IPS DF 6.9 (cell line): Measurements from ENCODE around the gene SIGLEC8.
"Not testable (repeated sequence)": the region's sequence is repeated elsewhere in the genome, so short reads cannot be mapped to it uniquely, and the experiment has no call there.

Experiments used
- DNase-seq: peaks from one replicate; pipeline ENCODE4 v3.0.0-alpha.2; 2013; ENCODE audit warnings: low read depth, low spot score
- H3K27ac ChIP-seq: one replicate; pipeline ENCODE4 v1.5.1; 2013; ENCODE audit warnings: low read length, control low read depth
- H3K27me3 ChIP-seq: 2 replicates; pipeline ENCODE4 v1.6.1; 2013; ENCODE audit warnings: mild to moderate bottlenecking, low read length; ENCODE audit not compliant: control insufficient read depth, insufficient read depth
- H3K36me3 ChIP-seq: 2 replicates; pipeline ENCODE4 v1.6.1; 2013; ENCODE audit warnings: low read length; ENCODE audit not compliant: control insufficient read depth, insufficient read depth
- H3K4me1 ChIP-seq: 2 replicates; pipeline ENCODE4 v1.6.1; 2013; ENCODE audit warnings: low read length; ENCODE audit not compliant: control insufficient read depth, insufficient read depth
- H3K4me3 ChIP-seq: 2 replicates; pipeline ENCODE4 v1.5.1; 2013; ENCODE audit warnings: mild to moderate bottlenecking, low read length
- H3K9me3 ChIP-seq: 2 replicates; pipeline ENCODE4 v1.6.1; 2013; ENCODE audit warnings: low read length, inconsistent platforms; ENCODE audit not compliant: control insufficient read depth, insufficient read depth
- WGBS: extraction: QIAGEN DNeasy Blood & Tissue Kit; methylation state at CpG from one replicate; pipeline ENCODE4 v1.1.7; 2013; ENCODE audit warnings: mixed read lengths, missing lambda C conversion rate; ENCODE audit not compliant: insufficient read length, insufficient coverage; 5-methylcytosine and 5-hydroxymethylcytosine counted together

The SIGLEC8 gene

DNA sequence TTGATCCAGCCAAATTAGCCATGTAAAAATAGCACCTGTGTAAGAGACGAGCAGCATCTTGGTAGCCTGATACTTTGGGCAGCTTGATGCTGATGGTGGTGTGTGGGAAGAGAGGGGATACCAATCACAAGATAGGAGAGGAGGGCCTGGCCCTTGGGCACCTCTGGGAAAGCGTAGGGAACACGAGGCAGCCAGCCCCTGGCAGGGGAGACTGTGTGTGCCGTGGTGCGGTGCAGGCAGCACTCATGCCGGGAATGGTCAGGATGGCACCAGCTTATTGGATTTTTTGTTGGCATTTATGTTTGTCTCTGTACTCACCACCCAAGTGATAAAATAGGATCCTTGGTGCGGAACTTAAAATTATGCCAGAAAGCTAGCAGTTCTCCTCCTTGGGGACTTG is 10.2 kb downstream of the SIGLEC8 start:
- DNase-seq, result no peak
- H3K4me1 ChIP-seq, result no peaks in the 10 kb centered on the region
- WGBS, result no CpG with 5 or more reads among the region's 7 CpGs
- no peaks in the 10 kb centered on the region; the same call in 1 of the 2 replicates for H3K27me3 ChIP-seq
- H3K36me3 ChIP-seq, result no peaks in the 10 kb centered on the region
- H3K27ac ChIP-seq, result no peak overlapping the region
- no peaks in the 10 kb centered on the region for H3K9me3 ChIP-seq
- H3K4me3 ChIP-seq, result no peak overlapping the region

GRCh38 chr19:51447510-51447909 is 10.7 kb downstream of the SIGLEC8 start:
- H3K27me3 ChIP-seq, H3K27ac ChIP-seq, H3K4me3 ChIP-seq, H3K9me3 ChIP-seq, H3K36me3 ChIP-seq, H3K4me1 ChIP-seq, DNase-seq: not testable (repeated sequence)
- no CpG with 5 or more reads among the region's 3 CpGs for WGBS

DNA sequence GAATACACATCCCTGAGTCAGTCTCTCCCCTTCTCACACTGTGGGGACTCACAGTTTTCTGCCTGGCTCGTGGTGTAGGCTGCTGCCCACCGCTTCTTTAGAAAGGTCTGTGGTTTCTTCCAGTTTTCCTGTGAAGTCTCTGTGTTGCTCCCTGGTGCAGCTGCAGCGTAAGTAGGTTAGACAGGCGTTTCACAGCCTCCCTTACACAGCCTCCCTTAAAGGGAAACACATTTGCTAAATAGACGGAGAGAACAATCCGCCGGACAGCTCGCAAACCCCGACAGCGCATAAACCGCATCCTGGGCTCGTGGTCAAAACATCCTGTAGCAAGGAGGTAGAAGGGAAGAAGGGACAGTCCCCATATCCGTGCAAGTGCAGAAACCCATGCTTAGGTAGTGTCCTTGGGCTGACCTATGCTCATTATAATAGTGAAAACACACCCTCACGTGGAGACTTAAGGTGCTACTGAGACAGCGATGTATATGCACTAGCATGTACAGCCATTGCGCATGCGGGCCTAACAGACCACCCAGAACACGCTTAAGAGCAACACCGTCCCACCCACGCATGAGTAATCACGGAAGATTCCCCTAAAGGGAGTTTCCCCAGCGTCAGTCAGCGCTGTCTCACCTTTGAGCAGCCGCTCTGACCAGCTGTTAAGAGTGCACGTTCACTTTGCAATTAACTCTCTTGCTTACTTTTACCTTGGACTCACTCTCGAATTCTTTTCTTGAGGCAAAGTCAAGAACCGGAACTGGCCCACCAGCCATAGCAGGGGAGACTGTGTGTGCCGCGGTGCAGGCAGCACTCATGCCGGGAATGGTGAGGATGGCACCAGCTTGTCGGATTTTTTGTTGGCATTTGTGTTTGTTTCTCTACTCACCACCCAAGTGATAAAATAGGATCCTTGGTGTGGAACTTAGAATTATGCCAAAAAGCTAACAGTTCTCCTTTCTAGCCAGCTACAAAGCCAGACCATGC is 16.6 kb downstream of the SIGLEC8 start:
- no peak for DNase-seq
- Histone ChIP-seq H3K27me3 (no peaks in the 10 kb centered on the region; the same call in 1 of the 2 replicates), H3K4me3 (no peak overlapping the region), H3K36me3 (no peaks in the 10 kb centered on the region), H3K4me1 (no peaks in the 10 kb centered on the region; the same call in 1 of the 2 replicates), H3K27ac (no peak overlapping the region), H3K9me3 (no peaks in the 10 kb centered on the region)
- no CpG with 5 or more reads among the region's 31 CpGs for WGBS

GRCh38 chr19:51440846-51441409 is 17.3 kb downstream of the SIGLEC8 start:
- no peaks in the 10 kb centered on the region; the same call in 1 of the 2 replicates for H3K4me1 ChIP-seq
- H3K27me3 ChIP-seq, result no peaks in the 10 kb centered on the region
- no CpG with 5 or more reads among the region's 11 CpGs for WGBS
- H3K9me3 ChIP-seq, result no peaks in the 10 kb centered on the region
- H3K4me3 ChIP-seq, result no peak overlapping the region
- H3K36me3 ChIP-seq, result no peaks in the 10 kb centered on the region
- no peak overlapping the region for H3K27ac ChIP-seq
- no peak for DNase-seq

- Histone ChIP-seq H3K27ac (no peak overlapping the region), H3K36me3 (no peaks in the 10 kb centered on the region), H3K4me1 (no peaks in the 10 kb centered on the region; the same call in 1 of the 2 replicates), H3K9me3 (no peaks in the 10 kb centered on the region), H3K27me3 (no peaks in the 10 kb centered on the region), H3K4me3 (no peak overlapping the region)
- DNase-seq, result no peak
- WGBS, result no CpG with 5 or more reads among the region's 2 CpGs
Observed at GRCh38 chr19:51440052-51440451, 18.2 kb downstream of the SIGLEC8 start.

DNA sequence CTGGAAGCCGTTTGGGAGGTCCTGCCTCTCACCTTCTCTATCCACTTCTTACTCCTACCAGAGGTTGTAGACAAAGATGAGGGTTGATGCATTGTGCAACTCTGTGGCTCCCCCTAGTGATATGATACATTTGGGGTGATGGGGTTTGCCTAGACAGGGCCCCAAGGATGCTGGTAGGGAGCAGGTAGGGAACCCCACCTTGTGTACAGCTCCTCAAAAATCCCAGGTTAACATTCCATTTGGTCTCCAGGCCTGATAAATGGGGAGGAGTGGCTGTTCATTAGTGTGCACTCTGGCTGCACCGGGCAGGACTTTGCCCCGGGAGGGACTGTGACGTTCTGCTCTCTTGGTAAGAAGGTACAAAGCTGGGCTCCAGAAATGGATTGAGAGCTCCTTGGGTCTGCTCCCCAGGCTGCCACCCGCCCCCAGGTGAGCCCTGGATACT is 19.2 kb downstream of the SIGLEC8 start:
- no peaks in the 10 kb centered on the region; the same call in 1 of the 2 replicates for H3K4me1 ChIP-seq
- DNase-seq, result no peak
- no CpG with 5 or more reads among the region's 5 CpGs for WGBS
- H3K9me3 ChIP-seq, result no peaks in the 10 kb centered on the region
- no peaks in the 10 kb centered on the region for H3K36me3 ChIP-seq
- no peak overlapping the region for H3K27ac ChIP-seq
- no peak overlapping the region for H3K4me3 ChIP-seq
- H3K27me3 ChIP-seq, result no peaks in the 10 kb centered on the region

DNA sequence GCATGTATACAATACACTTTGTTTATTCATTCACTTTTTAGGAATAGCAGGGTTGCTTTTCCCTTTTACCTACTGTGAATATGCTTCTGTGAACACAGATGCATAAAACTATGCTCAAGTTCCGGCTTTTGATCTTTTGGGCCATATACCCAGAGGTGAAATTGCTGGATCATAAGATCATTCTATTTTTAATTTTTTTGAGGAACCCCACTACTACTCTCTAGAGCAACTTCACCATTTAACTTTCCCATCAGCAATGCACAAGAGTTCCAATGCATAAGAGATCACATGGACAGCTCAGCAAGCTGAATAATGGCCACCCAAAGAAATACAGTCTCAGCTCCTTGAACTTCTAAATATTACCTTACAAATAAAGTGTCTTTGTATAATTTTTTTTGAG is 23.8 kb downstream of the SIGLEC8 start:
- no CpG with 5 or more reads among the region's 1 CpG for WGBS
- H3K27me3 ChIP-seq, result no peaks in the 10 kb centered on the region
- no peak overlapping the region for H3K27ac ChIP-seq

DNA sequence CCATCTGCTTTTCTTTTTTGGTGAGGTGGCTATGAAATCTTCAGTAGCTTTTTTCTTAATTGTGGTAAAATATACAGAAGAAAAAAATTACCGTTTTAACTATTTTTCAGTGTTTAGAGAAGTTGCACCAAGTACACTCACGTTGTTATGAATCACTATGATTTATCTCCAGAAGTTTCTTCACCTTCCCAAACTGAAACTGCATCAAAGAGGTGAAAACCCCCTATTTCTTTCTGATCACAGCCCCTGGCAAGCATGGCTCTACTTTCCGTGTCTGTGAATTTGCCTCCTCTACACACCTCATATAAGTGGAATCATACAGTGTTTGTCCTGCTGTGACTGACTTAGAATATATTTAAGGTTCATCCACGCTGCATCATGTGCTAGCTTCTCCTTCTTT is 25.2 kb downstream of the SIGLEC8 start:
- WGBS, result no CpG with 5 or more reads among the region's 4 CpGs
- Histone ChIP-seq H3K36me3 (no peaks in the 10 kb centered on the region), H3K9me3 (no peaks in the 10 kb centered on the region), H3K27ac (no peak overlapping the region), H3K27me3 (no peaks in the 10 kb centered on the region), H3K4me3 (no peak overlapping the region), H3K4me1 (no peaks in the 10 kb centered on the region)
- DNase-seq, result no peak

More for the DNA sequence above, 23.8 kb downstream of the SIGLEC8 start:
- Histone ChIP-seq H3K9me3 (no peaks in the 10 kb centered on the region), H3K4me1 (no peaks in the 10 kb centered on the region), H3K36me3 (no peaks in the 10 kb centered on the region), H3K4me3 (no peak overlapping the region)
- DNase-seq, result no peak

DNA sequence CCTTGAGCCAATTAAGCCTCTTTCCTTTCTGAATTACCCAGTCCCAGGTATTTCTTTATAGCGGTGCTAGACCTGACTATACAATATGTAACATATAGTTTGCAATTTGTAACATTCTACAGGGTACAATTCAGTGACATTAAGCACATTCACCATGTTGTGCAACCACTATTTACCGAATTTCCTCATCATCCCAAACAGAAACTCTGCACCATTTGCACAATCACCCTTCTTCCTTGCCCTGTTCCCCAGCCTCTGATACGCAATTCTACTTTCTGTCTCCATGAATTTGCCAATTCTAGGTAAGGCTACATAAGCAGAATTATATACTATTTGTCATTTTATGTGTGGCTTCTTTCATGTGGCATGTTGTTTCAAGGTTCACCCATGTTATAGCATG is 27.1 kb downstream of the SIGLEC8 start:
- no peaks in the 10 kb centered on the region for H3K36me3 ChIP-seq
- no peak overlapping the region for H3K4me3 ChIP-seq
- no peaks in the 10 kb centered on the region for H3K4me1 ChIP-seq
- no peak for DNase-seq
- no CpG with 5 or more reads among the region's 3 CpGs for WGBS
- no peak overlapping the region for H3K27ac ChIP-seq
- H3K27me3 ChIP-seq, result no peaks in the 10 kb centered on the region
- no peaks in the 10 kb centered on the region for H3K9me3 ChIP-seq

DNA sequence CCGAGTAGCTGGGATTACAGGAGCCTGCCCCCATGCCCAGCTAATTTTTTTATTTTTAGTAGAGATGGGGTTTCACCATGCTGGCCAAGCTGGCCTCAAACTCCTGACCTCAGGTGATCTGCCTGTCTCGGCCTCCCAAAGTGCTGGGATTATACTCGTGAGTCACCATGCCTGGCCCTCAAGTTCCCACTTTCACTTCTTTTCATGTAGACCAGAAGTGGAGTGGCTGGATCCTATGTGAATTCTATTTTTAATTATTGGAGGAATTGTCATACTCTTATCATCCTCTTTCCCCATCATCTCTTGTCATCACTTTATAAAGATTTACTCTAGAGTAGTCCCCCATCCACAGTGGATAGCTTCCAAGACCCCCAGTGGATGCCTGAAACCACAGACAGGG is 28.0 kb downstream of the SIGLEC8 start:
- WGBS, result no CpG with 5 or more reads among the region's 3 CpGs
- H3K27me3 ChIP-seq, result no peaks in the 10 kb centered on the region
- H3K27ac ChIP-seq, result no peak overlapping the region
- no peaks in the 10 kb centered on the region for H3K4me1 ChIP-seq
- no peak overlapping the region for H3K4me3 ChIP-seq
- no peaks in the 10 kb centered on the region for H3K9me3 ChIP-seq
- no peaks in the 10 kb centered on the region for H3K36me3 ChIP-seq
- DNase-seq, result no peak
